ENCODE data around the gene RFX8. TPM values are rescaled to one million over a fixed set of nuclear protein-coding genes. Genes with fewer than 3 reads are reported as not detected.

The RFX8 gene
- total and polyA plus RNA-seq, 2 donors (not counting 3 experiments of a cell fraction or from before 2014, with no cell fraction given) = 0.21 to 1.00 TPM

DNA sequence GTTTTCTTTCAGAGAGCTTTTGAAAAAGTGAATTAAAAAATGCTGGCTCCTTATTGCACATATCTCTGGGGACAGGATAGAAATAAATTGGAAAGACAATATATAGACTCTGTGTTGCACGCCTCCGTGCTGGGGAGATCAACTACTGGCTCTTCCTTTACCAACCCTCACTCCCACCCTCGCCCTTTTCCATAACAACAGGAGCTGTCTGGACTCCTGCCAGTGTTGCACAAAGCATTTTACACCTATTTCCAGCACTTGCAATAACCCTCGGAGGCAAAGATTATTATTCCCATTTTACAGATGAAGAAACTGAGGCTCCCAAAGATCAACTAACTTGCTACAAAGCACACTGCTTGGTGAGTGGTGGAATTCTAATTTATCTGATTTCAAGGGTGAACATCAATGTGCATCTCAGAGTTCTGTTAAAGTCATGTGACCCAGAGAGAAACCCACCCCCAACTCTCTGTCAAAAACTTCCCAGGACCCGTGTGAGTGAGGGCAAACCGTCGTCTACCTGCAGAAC, 91.8 kb downstream of the RFX8 start:
- DNase-seq (ENCODE audit: low read depth, low spot score) (no peak), FAIRE-seq (no peak)
- no peak for TF ChIP-seq MYC (IDR thresholded peaks at IDR 0.05; ENCODE audit: low read depth, low read length)
- no peaks in the 10 kb centered on the region for H3K9me3 ChIP-seq (replicated peaks; ENCODE audit: control insufficient read depth, insufficient read depth, low read length)
- no peaks in the 10 kb centered on the region for H3K9me1 ChIP-seq (replicated peaks; ENCODE audit: control insufficient read depth, extremely low read depth, insufficient read depth, low read length)
- H3K4me2 ChIP-seq (ENCODE audit: insufficient read depth, low read length) = no peak overlapping the region
- H3K27me3 ChIP-seq (ENCODE audit: control insufficient read depth in 2 of 2, insufficient read depth in 2 of 2, low read length in 2 of 2) = peaks cover 30 to 34% of the 10 kb centered on the region in 2 experiments
- H3K27ac ChIP-seq (ENCODE audit: insufficient read depth, low read depth, low read length) = peak overlapping the region; percentile 38
- H3K4me3 ChIP-seq (replicated peaks in 1 of 3; ENCODE audit: insufficient read depth in 1 of 3, low read depth in 1 of 3, low read length in 3 of 3) = no peak overlapping the region
- ChIA-PET POLR2A (no interaction called here), CTCF (interaction anchor here (0.7 to 6.3 kb wide), 3 partner anchors 20 to 41 kb away, joined by 3 to 41 read pairs (median 6); no protein-coding TSS in a partner anchor)
- H4K20me1 ChIP-seq (replicated peaks; ENCODE audit: control insufficient read depth, extremely low read depth, insufficient read depth, low read length) = no peaks in the 10 kb centered on the region
- no peaks in the 10 kb centered on the region for H3K79me2 ChIP-seq (ENCODE audit: control insufficient read depth, insufficient read depth, low read length)
- no TSS peak for BruUV-seq (replicated peaks)
- intact Hi-C loops (cut with micrococcal nuclease) = no loop called here
- H3K9ac ChIP-seq (replicated peaks; ENCODE audit: extremely low read depth, insufficient read depth, low read length) = no peak overlapping the region
- dilution Hi-C loops (cut with MboI; ENCODE audit: extremely low pct_ligation_motif_present, low sequenced_read_pairs) = no loop called here
- no peak overlapping the region for H2AFZ ChIP-seq (ENCODE audit: low read depth, low read length)
- H3K4me1 ChIP-seq (ENCODE audit: control insufficient read depth, extremely low read depth, insufficient read depth, low read length) = peaks cover 19% of the 10 kb centered on the region
- no peaks in the 10 kb centered on the region for H3K36me3 ChIP-seq (ENCODE audit: control insufficient read depth in 2 of 2, extremely low read depth in 1 of 2, insufficient read depth in 2 of 2, low read length in 2 of 2)

- peak; percentile 92 for DNase-seq (ENCODE audit: low read depth, low spot score)
- no peak overlapping the region for H2AFZ ChIP-seq (ENCODE audit: low read depth, low read length)
- no TSS peak for BruUV-seq (replicated peaks)
- H3K4me3 ChIP-seq (replicated peaks in 1 of 3; ENCODE audit: insufficient read depth in 1 of 3, low read depth in 1 of 3, low read length in 3 of 3) = no peak overlapping the region
- H3K36me3 ChIP-seq (ENCODE audit: control insufficient read depth in 2 of 2, extremely low read depth in 1 of 2, insufficient read depth in 2 of 2, low read length in 2 of 2) = no peaks in the 10 kb centered on the region
- peaks cover 15% of the 10 kb centered on the region for H3K4me1 ChIP-seq (ENCODE audit: control insufficient read depth, extremely low read depth, insufficient read depth, low read length)
- POLR2A ChIA-PET = interaction anchor here (0.6 kb wide), 1 partner anchor 130 kb away, joined by 3 read pairs; no protein-coding TSS in a partner anchor
- TF ChIP-seq CTCF (IDR thresholded peaks at IDR 0.05; ENCODE audit: extremely low read depth in 1 of 2, insufficient read depth in 1 of 2, low read depth in 1 of 2, low read length in 2 of 2) (no peak), MYC (IDR thresholded peaks at IDR 0.05; ENCODE audit: low read depth, low read length) (no peak), JUN (IDR thresholded peaks at IDR 0.05; ENCODE audit: borderline replicate concordance, insufficient read depth, insufficient read length, low read depth) (peak; percentile 49), FOS (IDR thresholded peaks at IDR 0.05; ENCODE audit: borderline replicate concordance, insufficient read depth, low read length) (no peak)
- TF ChIP-seq, protein P1, sequence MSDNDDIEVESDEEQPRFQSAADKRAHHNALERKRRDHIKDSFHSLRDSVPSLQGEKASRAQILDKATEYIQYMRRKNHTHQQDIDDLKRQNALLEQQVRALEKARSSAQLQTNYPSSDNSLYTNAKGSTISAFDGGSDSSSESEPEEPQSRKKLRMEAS (IDR thresholded peaks at IDR 0.05; ENCODE audit: insufficient read depth, insufficient read length) = no peak
- FAIRE-seq = peak; percentile 78
- CTCF ChIA-PET = interaction anchor here (0.6 to 6.3 kb wide), 5 partner anchors 21 to 384 kb away, joined by 3 to 41 read pairs (median 4); no protein-coding TSS in a partner anchor
- H3K79me2 ChIP-seq (ENCODE audit: control insufficient read depth, insufficient read depth, low read length) = no peaks in the 10 kb centered on the region
- H3K27me3 ChIP-seq (ENCODE audit: control insufficient read depth in 2 of 2, insufficient read depth in 2 of 2, low read length in 2 of 2) = peaks cover 25 to 28% of the 10 kb centered on the region in 2 experiments
- H4K20me1 ChIP-seq (replicated peaks; ENCODE audit: control insufficient read depth, extremely low read depth, insufficient read depth, low read length) = no peaks in the 10 kb centered on the region
- H3K9me1 ChIP-seq (replicated peaks; ENCODE audit: control insufficient read depth, extremely low read depth, insufficient read depth, low read length) = no peaks in the 10 kb centered on the region
- intact Hi-C loops (cut with micrococcal nuclease) = no loop called here
- H3K9me3 ChIP-seq (replicated peaks; ENCODE audit: control insufficient read depth, insufficient read depth, low read length) = no peaks in the 10 kb centered on the region
- H3K9ac ChIP-seq (replicated peaks; ENCODE audit: extremely low read depth, insufficient read depth, low read length) = no peak overlapping the region
- no peak overlapping the region for H3K4me2 ChIP-seq (ENCODE audit: insufficient read depth, low read length)
- dilution Hi-C loops (cut with MboI; ENCODE audit: extremely low pct_ligation_motif_present, low sequenced_read_pairs) = no loop called here
- H3K27ac ChIP-seq (ENCODE audit: insufficient read depth, low read depth, low read length) = peak overlapping the region; percentile 38
These were observed 92.5 kb downstream of the RFX8 start for GRCh38 chr2:101382442-101382841.

Measured in endothelial cell of umbilical vein (primary cell).